Measurements from ENCODE around the gene DESI2.

GRCh38 chr1:244735404-244735803 is 82.5 kb downstream of the DESI2 start:
- TF ChIP-seq EZH2 (IDR thresholded peaks at IDR 0.05; ENCODE audit: low read length, missing control alignments) (no peak), CTCF (conservative IDR thresholded peaks at IDR 0.05 in 1 of 2, IDR thresholded peaks at IDR 0.05 in 1 of 2; ENCODE audit: low read depth in 1 of 2, low read length in 2 of 2) (no peak)

All from fibroblast of lung (primary cell).